ENCODE results near the gene GSDME.

GRCh38 chr7:24773646-24774045 lies 16.4 kb upstream of the GSDME start:
- TF ChIP-seq POLR2AphosphoS5 (IDR thresholded peaks at IDR 0.05) (no peak), CTCF (IDR thresholded peaks at IDR 0.05) (no peak), POLR2A (IDR thresholded peaks at IDR 0.05) (no peak)

Data from upper lobe of left lung (tissue), 4 donors.